Measurements from ENCODE around the gene USP4. TPM values are rescaled to one million over a fixed set of nuclear protein-coding genes. Genes with fewer than 3 reads are reported as not detected.

USP4 gene
- total and polyA plus RNA-seq, 2 of the 13 experiments (the other 11 are each of a cell fraction or from before 2014, with no cell fraction given) = 9.2 to 20.8 TPM

DNA sequence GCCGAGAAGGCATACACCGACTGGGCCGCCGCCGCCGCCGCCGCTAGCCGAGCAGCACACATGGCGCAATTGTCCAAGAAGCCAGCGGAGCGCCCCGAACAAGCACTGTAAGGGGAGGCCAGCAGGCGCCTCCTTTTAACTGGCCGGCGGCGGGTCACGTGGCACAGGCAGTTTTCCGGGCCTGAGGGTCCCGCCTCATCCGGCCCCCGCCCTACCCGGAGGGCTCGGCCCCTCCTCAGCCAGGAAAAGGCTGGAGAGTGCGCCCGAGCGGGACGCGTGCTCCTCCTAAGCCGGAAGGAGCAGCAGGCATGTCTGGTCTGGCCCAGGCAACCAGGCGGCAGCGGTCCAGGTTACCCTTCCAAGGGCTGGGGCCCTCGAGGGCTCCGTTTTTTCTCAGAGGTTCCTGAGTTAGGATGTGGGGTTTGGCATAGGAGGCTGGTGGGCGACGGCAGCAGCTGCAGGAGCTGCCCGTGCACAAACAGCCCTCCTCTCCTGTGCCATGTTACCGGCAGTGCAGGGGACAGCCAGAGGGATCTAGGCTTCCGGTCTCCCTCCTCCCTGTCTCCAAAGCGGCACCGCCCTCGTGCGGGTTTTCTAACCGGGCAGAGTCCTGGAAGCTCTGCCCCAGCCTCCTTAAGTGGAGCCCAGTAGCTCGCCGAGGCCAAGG, 18.5 kb upstream of the USP4 start, which contains the start of gene GPX1 (continued):
- TF ChIP-seq ZBTB7A (CRISPR knock-in tag; IDR thresholded peaks at IDR 0.05) (peak; percentile 77; the same call in 1 of the 2 replicates), CHD4 (IDR thresholded peaks at IDR 0.05; ENCODE audit: borderline replicate concordance, low read length) (no peak), SAFB2 (CRISPR knock-in tag; IDR thresholded peaks at IDR 0.05; ENCODE audit: borderline replicate concordance, low read depth) (0 out of 2 replicates have a peak, but pooled peaks have one; percentile 71), MAF1 (CRISPR knock-in tag; IDR thresholded peaks at IDR 0.05; ENCODE audit: borderline replicate concordance) (peak; percentile 30; the same call in 1 of the 2 replicates), CENPT (CRISPR knock-in tag; IDR thresholded peaks at IDR 0.05; ENCODE audit: low read depth) (no peak), ZNF446 (CRISPR knock-in tag; IDR thresholded peaks at IDR 0.05) (0 out of 2 replicates have a peak, but pooled peaks have one; percentile 58), ZFP82 (CRISPR knock-in tag; IDR thresholded peaks at IDR 0.05; ENCODE audit: borderline replicate concordance) (no peak), RAD21 (CRISPR knock-in tag; IDR thresholded peaks at IDR 0.05) (peak; percentile 32; the same call in 1 of the 2 replicates), SYNCRIP (IDR thresholded peaks at IDR 0.05; ENCODE audit: insufficient read depth, low read depth, low read length) (no peak), CBX2 (IDR thresholded peaks at IDR 0.05; ENCODE audit: low read depth, low read length) (no peak), CBX2 (CRISPR knock-in tag; IDR thresholded peaks at IDR 0.05; ENCODE audit: low read depth) (no peak), ATAD3A (CRISPR knock-in tag; IDR thresholded peaks at IDR 0.05) (no peak), ZNF788 (CRISPR knock-in tag; IDR thresholded peaks at IDR 0.05; ENCODE audit: borderline replicate concordance) (peak; percentile 93; the same call in 1 of the 2 replicates), CCDC6 (CRISPR knock-in tag; IDR thresholded peaks at IDR 0.05) (no peak; the same call in 1 of the 2 replicates), ZSCAN31 (CRISPR knock-in tag; IDR thresholded peaks at IDR 0.05; ENCODE audit: low read depth) (peak; percentile 88), REL (CRISPR knock-in tag; conservative IDR thresholded peaks at IDR 0.05) (0 out of 2 replicates have a peak, but pooled peaks have one; percentile 42), TP53 (CRISPR knock-in tag; conservative IDR thresholded peaks at IDR 0.05) (peak; percentile 95), ZNF777 (CRISPR knock-in tag; IDR thresholded peaks at IDR 0.05) (peak; percentile 42; the same call in 1 of the 2 replicates), ZNF430 (CRISPR knock-in tag; IDR thresholded peaks at IDR 0.05) (peak; percentile 80; the same call in 1 of the 2 replicates), KLF16 (CRISPR knock-in tag; IDR thresholded peaks at IDR 0.05) (peak in 1 of 2 experiments; percentile 89; a peak in 2 of 4 replicates), ZNF143 (CRISPR knock-in tag; IDR thresholded peaks at IDR 0.05) (peak; percentile 62; the same call in 1 of the 2 replicates), EHMT2 (IDR thresholded peaks at IDR 0.05; ENCODE audit: borderline replicate concordance, low read depth, low read length) (no peak)
- TF ChIP-seq, protein P1, sequence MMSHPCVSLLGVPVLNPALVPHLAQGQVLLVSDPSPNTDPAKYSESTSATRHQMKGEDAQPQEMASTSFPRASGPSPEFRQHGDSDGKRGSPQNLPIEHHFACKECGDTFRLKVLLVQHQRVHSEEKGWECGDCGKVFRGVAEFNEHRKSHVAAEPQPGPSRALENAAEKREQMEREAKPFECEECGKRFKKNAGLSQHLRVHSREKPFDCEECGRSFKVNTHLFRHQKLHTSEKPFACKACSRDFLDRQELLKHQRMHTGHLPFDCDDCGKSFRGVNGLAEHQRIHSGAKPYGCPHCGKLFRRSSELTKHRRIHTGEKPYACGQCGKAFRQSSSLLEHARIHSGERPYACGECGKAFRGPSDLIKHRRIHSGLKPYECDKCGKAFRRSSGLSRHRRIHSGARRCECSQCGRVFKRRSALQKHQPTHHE (CRISPR knock-in tag; IDR thresholded peaks at IDR 0.05; ENCODE audit: borderline replicate concordance) = peak; percentile 87; the same call in 1 of the 2 replicates
- TF ChIP-seq, protein P2, sequence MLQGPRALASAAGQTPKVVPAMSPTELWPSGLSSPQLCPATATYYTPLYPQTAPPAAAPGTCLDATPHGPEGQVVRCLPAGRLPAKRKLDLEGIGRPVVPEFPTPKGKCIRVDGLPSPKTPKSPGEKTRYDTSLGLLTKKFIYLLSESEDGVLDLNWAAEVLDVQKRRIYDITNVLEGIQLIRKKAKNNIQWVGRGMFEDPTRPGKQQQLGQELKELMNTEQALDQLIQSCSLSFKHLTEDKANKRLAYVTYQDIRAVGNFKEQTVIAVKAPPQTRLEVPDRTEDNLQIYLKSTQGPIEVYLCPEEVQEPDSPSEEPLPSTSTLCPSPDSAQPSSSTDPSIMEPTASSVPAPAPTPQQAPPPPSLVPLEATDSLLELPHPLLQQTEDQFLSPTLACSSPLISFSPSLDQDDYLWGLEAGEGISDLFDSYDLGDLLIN (CRISPR knock-in tag; IDR thresholded peaks at IDR 0.05; ENCODE audit: borderline replicate concordance) = peak; percentile 12; the same call in 1 of the 2 replicates
- TF ChIP-seq, protein P3, sequence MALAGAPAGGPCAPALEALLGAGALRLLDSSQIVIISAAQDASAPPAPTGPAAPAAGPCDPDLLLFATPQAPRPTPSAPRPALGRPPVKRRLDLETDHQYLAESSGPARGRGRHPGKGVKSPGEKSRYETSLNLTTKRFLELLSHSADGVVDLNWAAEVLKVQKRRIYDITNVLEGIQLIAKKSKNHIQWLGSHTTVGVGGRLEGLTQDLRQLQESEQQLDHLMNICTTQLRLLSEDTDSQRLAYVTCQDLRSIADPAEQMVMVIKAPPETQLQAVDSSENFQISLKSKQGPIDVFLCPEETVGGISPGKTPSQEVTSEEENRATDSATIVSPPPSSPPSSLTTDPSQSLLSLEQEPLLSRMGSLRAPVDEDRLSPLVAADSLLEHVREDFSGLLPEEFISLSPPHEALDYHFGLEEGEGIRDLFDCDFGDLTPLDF (CRISPR knock-in tag; IDR thresholded peaks at IDR 0.05) = peak; percentile 72; the same call in 1 of the 2 replicates
- TF ChIP-seq, protein P4, sequence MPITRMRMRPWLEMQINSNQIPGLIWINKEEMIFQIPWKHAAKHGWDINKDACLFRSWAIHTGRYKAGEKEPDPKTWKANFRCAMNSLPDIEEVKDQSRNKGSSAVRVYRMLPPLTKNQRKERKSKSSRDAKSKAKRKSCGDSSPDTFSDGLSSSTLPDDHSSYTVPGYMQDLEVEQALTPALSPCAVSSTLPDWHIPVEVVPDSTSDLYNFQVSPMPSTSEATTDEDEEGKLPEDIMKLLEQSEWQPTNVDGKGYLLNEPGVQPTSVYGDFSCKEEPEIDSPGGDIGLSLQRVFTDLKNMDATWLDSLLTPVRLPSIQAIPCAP (CRISPR knock-in tag; IDR thresholded peaks at IDR 0.05; ENCODE audit: low read depth) = no peak

All from HepG2 (cell line).